CD4-positive, alpha-beta T cell (primary cell): Measurements from ENCODE around the gene PRSS22. TPM values are rescaled to one million over a fixed set of nuclear protein-coding genes. Genes with fewer than 3 reads are reported as not detected.

Source experiments
- ATAC-seq: fragments of 200-7000 bp; cut with Tn5 transposase; one replicate; pipeline ENCODE4 v1.10.0; 2022; ENCODE audit warnings: mild to moderate bottlenecking; ENCODE audit not compliant: poor library complexity
- CTCF ChIA-PET: fragments of 350-600 bp; sonication (Branson Sonifier 250); formaldehyde crosslinking; loops from one replicate; lab custom pipeline; 2021; ENCODE audit warnings: antibody characterized with exemption, inconsistent platforms; lab: Charles Lee
- POLR2A ChIA-PET: fragments of 350-600 bp; sonication (Branson Sonifier 250); formaldehyde crosslinking; loops from one replicate; lab custom pipeline; 2021; ENCODE audit warnings: antibody characterized with exemption, inconsistent platforms; lab: Charles Lee
- DNase-seq, 14 experiments: peaks; one replicate each; pipeline ENCODE4 v3.0.0-alpha.2; 2013 to 2020; ENCODE audit warnings: mixed read lengths in 2 of 14
- H3K27ac ChIP-seq, 2 donors: one replicate each; pipeline versions ENCODE4 v1.5.1 to v1.7.0; 2013; ENCODE audit warnings: low read length in 2 of 2, low read depth in 1 of 2, mild to moderate bottlenecking in 1 of 2
- H3K27me3 ChIP-seq, 2 experiments: 1 replicate in 1 of 2; 2 replicates in 1 of 2; pipeline versions ENCODE4 v1.6.1 to v1.7.0; 2013; ENCODE audit warnings: low read length in 2 of 2, control low read depth in 1 of 2, mild to moderate bottlenecking in 1 of 2, moderate library complexity in 1 of 2; ENCODE audit not compliant: insufficient read depth in 2 of 2, control insufficient read depth in 1 of 2
- H3K36me3 ChIP-seq: one replicate; pipeline ENCODE4 v1.6.1; 2013; ENCODE audit warnings: low read length, control low read depth; ENCODE audit not compliant: insufficient read depth
- H3K4me1 ChIP-seq: one replicate; pipeline ENCODE4 v1.6.1; 2013; ENCODE audit warnings: low read length, control low read depth; ENCODE audit not compliant: insufficient read depth
- H3K4me3 ChIP-seq: one replicate; pipeline ENCODE4 v1.5.1; 2013; ENCODE audit warnings: mild to moderate bottlenecking, low read length, moderate library complexity
- H3K9me3 ChIP-seq, 2 experiments: 1 replicate in 1 of 2; 2 replicates in 1 of 2; pipeline versions ENCODE4 v1.6.1 to v1.7.0; 2013; ENCODE audit warnings: low read length in 2 of 2, mild to moderate bottlenecking in 2 of 2, control low read depth in 1 of 2, moderate library complexity in 1 of 2; ENCODE audit not compliant: control insufficient read depth in 1 of 2, insufficient read depth in 1 of 2
- H3K27ac Mint-ChIP-seq: one replicate; pipeline ENCODE4 v1.8.0; 2020; ENCODE audit warnings: mixed read lengths
- H3K27me3 Mint-ChIP-seq: one replicate; pipeline ENCODE4 v1.8.0; 2021; ENCODE audit warnings: mixed read lengths
- H3K36me3 Mint-ChIP-seq: one replicate; pipeline ENCODE4 v1.8.0; 2021; ENCODE audit warnings: low read depth, mixed read lengths
- H3K4me1 Mint-ChIP-seq: one replicate; pipeline ENCODE4 v1.8.0; 2021; ENCODE audit warnings: low read depth, mixed read lengths
- H3K4me3 Mint-ChIP-seq: one replicate; pipeline ENCODE4 v1.8.0; 2020; ENCODE audit warnings: mild to moderate bottlenecking, mixed read lengths
- H3K9me3 Mint-ChIP-seq: one replicate; pipeline ENCODE4 v1.8.0; 2020; ENCODE audit warnings: mixed read lengths
- intact Hi-C, 2 experiments: fragments of 100-400 bp; cut with DNase I in 1 of 2; cut with micrococcal nuclease in 1 of 2; formaldehyde crosslinking; loops; one replicate each; pipeline versions ENCODE4 v1.15.1 to v1.9.0; 2023 to 2025; cut with DNase I, micrococcal nuclease
- total RNA-seq, 174 experiments: library from RNA in 2 of 174; stranded (reverse) in 2 of 174; gene quantifications; one replicate each; pipeline ENCODE4 v1.2.3 and lab custom pipeline; 2021 to 2026
- TF ChIP-seq, protein P1 (sequence below): fragments of 200-600 bp; IDR thresholded peaks from one replicate; pipeline ENCODE4 v1.8.0; 2022; ENCODE audit warnings: antibody characterized with exemption, mild to moderate bottlenecking

PRSS22 gene
- total RNA-seq, 2 experiments from 2014 or later, result 0.93 to 1.1 TPM

GRCh38 chr16:2819939-2820835, 37.8 kb downstream of the PRSS22 start:
- TF ChIP-seq, protein P1, sequence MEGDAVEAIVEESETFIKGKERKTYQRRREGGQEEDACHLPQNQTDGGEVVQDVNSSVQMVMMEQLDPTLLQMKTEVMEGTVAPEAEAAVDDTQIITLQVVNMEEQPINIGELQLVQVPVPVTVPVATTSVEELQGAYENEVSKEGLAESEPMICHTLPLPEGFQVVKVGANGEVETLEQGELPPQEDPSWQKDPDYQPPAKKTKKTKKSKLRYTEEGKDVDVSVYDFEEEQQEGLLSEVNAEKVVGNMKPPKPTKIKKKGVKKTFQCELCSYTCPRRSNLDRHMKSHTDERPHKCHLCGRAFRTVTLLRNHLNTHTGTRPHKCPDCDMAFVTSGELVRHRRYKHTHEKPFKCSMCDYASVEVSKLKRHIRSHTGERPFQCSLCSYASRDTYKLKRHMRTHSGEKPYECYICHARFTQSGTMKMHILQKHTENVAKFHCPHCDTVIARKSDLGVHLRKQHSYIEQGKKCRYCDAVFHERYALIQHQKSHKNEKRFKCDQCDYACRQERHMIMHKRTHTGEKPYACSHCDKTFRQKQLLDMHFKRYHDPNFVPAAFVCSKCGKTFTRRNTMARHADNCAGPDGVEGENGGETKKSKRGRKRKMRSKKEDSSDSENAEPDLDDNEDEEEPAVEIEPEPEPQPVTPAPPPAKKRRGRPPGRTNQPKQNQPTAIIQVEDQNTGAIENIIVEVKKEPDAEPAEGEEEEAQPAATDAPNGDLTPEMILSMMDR, result no peak
- ChIA-PET POLR2A (no interaction called here), CTCF (no interaction called here)
- no peak overlapping the region for H3K4me3 ChIP-seq
- ATAC-seq (no peak), DNase-seq (no peak)
- no peaks in the 10 kb centered on the region for H3K27me3 Mint-ChIP-seq
- peaks cover 0 to 3% of the 10 kb centered on the region in 2 experiments for H3K9me3 ChIP-seq
- H3K27ac ChIP-seq, result no peak overlapping the region
- no peaks in the 10 kb centered on the region for H3K4me1 Mint-ChIP-seq
- no peaks in the 10 kb centered on the region for H3K36me3 ChIP-seq
- no peak overlapping the region for H3K27ac Mint-ChIP-seq
- no peaks in the 10 kb centered on the region for H3K27me3 ChIP-seq
- intact Hi-C loops, result no loop called here
- no peaks in the 10 kb centered on the region for H3K36me3 Mint-ChIP-seq
- H3K4me1 ChIP-seq, result no peaks in the 10 kb centered on the region
- no peak overlapping the region for H3K4me3 Mint-ChIP-seq
- no peaks in the 10 kb centered on the region for H3K9me3 Mint-ChIP-seq

GRCh38 chr16:2819179-2819938, 38.6 kb downstream of the PRSS22 start:
- H3K36me3 Mint-ChIP-seq, result no peaks in the 10 kb centered on the region
- ChIA-PET CTCF (no interaction called here), POLR2A (no interaction called here)
- no peaks in the 10 kb centered on the region for H3K36me3 ChIP-seq
- H3K27ac ChIP-seq, result no peak overlapping the region
- no peaks in the 10 kb centered on the region for H3K4me1 Mint-ChIP-seq
- H3K4me3 ChIP-seq, result no peak overlapping the region
- TF ChIP-seq, protein P1, result no peak
- peaks cover 0 to 6% of the 10 kb centered on the region in 2 experiments for H3K9me3 ChIP-seq
- no peaks in the 10 kb centered on the region for H3K27me3 Mint-ChIP-seq
- no peaks in the 10 kb centered on the region for H3K27me3 ChIP-seq
- H3K4me3 Mint-ChIP-seq, result no peak overlapping the region
- DNase-seq (no peak), ATAC-seq (no peak)
- no peak overlapping the region for H3K27ac Mint-ChIP-seq
- no peaks in the 10 kb centered on the region for H3K9me3 Mint-ChIP-seq
- H3K4me1 ChIP-seq, result no peaks in the 10 kb centered on the region
- intact Hi-C loops, result no loop called here

DNA sequence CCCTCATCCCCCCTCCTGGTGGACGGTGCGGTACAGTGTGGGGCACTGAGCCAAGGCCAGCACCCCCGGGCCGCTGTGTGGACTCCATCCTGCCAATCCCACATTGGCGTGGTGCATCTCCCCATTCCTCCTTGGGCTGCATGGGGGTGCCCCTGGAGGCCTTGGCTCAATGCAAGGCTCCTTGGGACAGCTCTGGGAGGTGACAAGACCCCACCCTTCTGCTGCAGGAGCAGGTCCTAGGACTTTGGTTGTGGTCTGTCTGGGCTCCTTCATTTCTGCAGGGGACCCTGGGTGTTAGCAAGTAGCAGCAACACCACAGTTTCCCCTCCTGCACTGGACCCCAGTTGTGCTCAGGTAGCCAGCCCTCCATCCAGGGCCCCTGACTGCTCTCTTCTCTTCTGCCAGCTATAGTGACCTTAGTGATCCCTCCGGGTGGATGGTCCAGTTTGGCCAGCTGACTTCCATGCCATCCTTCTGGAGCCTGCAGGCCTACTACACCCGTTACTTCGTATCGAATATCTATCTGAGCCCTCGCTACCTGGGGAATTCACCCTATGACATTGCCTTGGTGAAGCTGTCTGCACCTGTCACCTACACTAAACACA, 39.6 kb downstream of the PRSS22 start:
- no peaks in the 10 kb centered on the region for H3K27me3 ChIP-seq
- intact Hi-C loops, result no loop called here
- H3K4me3 ChIP-seq, result no peak overlapping the region
- ChIA-PET POLR2A (no interaction called here), CTCF (no interaction called here)
- no peaks in the 10 kb centered on the region for H3K4me1 ChIP-seq
- no peak overlapping the region for H3K27ac ChIP-seq
- Mint-ChIP-seq H3K4me1 (no peaks in the 10 kb centered on the region), H3K27me3 (no peaks in the 10 kb centered on the region), H3K9me3 (no peaks in the 10 kb centered on the region), H3K27ac (no peak overlapping the region), H3K4me3 (no peak overlapping the region), H3K36me3 (no peaks in the 10 kb centered on the region)
- H3K9me3 ChIP-seq, result peaks cover 0 to 6% of the 10 kb centered on the region in 2 experiments
- TF ChIP-seq, protein P1, result no peak
- no peak for ATAC-seq
- DNase-seq, result no peak
- no peaks in the 10 kb centered on the region for H3K36me3 ChIP-seq
